Stimulated activated CD8-positive, alpha-beta memory T cell treated with anti-CD3 and anti-CD28 coated beads, Interleukin-2, amount 100 ng/mL, for 1 hour (primary cell): Measurements from ENCODE around the gene WNT11.

Experiments
- DNase-seq, 2 donors: peaks; one replicate each; pipeline ENCODE4 v3.0.0-alpha.2; 2020; ENCODE audit warnings: low read depth in 2 of 2

Gene WNT11

DNA sequence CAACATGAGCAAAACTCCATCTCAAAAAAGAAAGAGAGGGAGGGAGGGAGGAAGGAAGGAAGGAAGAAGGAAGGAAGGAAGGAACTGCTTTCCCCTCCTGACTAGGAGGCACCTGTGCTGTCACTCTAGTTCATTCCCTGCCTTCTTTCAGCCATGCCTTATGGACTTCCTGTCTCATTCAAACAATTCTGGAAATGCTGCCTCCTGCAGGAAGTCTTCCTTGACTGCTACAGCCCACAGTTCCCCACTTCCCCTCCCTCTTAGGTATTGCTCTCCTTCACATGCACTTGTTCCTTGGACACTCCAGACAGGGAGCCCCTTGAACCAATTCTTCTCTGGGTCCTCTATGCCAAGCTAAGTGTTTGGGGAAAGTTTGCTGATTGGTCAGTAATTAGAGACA, 31.6 kb upstream of the WNT11 start:
- DNase-seq, result no peak

DNA sequence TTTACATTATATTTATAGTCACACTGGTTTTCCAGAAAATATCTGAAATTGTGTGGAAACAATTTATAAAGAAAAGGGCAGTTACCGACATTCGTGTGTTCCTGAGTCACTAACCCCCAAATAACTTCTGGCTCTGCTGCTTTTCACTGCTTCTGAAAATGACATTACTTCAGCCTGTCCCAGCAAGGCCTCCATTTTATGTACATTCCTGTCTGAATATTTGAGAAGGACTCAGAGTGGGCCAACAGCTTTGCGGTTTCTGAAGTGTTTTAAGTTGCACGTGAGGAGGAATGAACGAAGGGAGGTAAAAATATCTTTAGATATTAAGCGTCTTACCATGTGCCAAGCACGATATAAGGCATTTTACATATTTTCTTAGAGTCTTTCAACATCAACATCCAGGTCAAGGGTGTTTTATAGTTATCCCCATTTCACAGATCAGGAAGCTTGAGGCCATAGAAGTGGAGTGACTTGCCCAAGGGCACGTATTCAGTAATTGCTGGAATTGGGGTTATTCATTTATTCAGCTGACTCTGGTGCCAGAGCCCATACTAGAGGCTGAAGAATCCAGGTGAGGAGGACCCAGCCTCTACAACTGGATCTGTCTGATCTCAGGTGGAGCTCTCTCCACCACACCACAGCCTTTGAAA, 30.8 kb upstream of the WNT11 start:
- no peak for DNase-seq

DNA sequence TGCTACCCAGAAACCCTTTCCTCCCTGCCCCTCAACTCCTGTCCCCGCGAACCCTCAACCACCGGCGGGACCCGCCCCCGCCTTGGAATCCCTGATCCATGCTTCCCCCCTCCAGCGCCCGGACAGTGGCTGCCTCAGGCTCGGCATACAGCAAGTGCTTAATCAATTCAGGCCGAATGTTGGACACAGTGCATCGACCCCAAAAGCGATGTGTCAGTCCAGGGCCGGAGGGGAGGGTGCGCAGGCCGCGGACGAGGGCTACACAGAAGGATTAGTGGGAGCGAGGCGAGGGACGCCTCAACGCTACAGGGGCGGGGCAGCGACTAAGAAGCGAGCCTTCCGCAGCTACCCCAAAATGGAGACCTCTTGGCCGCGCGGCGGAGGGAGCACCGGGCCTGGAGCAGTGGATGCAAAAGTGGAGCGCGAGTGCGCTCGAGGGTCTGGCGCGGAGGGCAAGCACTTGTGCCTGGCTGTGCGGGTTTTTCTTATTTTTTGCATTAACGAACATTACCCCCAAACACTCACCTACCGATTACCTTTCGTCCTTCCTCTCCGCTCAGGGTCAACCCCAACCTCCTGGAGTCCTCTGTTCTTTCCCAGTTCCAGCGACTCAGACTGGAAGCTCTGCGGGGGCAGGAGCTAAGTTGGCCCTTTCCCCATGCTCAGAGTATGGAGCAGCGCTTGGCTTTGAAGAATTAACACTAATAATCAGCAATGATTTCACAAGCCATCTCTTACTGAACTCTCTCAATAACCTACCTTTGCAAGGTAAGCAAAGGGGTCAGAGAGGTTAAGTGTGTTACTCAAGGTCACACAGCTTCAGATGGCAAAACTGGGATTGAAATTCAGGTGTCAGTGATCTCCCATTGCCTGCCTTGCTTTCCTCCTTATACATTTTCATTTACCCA, 30.0 kb upstream of the WNT11 start:
- peak in 1 of 2 donors; percentile 6 for DNase-seq

DNA sequence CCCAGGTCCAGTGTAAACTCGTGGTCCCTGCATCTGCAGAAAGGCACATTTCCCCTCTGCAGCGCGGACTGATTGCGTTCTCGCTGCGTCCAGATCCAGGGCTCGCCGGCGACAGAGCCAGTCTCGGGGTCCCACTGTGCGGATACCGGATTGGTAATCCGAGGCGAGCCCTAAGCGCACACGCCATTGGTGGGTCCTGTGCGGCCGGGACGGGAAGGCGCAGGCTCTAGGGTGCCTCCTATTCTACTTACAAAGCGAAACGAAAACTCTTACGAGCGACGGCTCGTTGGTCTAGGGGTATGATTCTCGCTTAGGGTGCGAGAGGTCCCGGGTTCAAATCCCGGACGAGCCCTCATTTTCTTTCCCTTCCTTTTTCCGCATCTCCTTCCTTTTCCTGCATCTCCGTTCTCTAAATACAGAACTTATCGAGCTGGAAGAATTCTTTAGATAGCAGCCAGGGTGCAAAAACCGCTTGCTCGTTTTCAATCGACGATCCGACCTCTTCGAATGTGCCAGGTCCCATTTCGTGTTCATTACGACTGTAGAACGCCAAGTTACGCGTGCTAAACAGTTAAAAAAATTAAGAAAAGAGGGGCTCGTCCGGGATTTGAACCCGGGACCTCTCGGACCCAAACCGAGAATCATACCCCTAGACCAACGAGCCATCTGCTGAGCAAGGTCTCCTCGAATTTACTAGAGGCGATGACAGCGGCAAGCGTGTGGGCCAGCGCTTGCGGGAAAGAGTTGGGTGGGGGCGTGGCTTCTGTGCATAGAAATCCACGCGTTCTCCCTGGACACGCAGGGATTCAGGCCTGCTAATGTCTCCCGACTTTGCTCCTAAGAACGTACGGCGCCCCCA, 29.2 kb upstream of the WNT11 start:
- DNase-seq, result peak; percentile 80 to 82

DNA sequence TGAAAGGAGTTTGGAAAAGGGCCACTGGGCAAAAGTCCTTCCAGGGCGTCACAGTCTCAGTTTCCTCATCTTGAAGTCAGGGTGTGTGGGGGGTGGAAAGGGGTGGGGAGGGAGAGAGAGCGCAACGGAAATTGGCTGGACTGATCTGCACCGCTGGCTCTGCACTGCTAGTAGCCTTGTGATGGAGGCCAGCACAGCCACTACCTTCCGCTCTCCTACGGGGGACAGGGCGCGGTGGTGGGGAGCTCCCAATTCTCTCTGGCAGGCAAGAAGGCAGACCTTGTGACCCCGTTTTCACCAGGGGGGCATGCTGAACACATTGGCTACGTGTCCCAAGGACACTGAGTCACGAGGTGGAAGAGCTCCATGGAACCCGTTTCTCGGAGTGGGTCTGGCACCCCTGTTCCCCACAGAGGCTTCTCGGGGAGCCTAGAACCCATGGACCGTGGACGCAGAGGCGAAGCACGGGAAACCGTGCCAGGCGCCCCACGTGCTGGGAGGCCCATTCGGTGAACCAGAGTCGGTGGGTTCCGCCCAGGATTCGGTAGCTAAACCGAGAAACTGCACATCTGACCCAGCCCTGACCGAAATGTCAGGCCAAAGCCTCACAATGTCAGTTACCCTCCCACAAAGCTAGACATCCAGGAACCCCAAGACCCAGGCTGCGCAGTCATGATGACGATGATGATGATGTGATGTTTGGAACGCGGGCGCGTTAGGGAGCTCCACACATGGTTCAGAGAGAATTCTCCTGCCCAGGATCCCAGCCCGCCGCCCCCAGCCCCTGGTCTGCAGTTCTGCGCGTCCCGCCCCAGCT, 28.3 kb upstream of the WNT11 start:
- no peak for DNase-seq

DNA sequence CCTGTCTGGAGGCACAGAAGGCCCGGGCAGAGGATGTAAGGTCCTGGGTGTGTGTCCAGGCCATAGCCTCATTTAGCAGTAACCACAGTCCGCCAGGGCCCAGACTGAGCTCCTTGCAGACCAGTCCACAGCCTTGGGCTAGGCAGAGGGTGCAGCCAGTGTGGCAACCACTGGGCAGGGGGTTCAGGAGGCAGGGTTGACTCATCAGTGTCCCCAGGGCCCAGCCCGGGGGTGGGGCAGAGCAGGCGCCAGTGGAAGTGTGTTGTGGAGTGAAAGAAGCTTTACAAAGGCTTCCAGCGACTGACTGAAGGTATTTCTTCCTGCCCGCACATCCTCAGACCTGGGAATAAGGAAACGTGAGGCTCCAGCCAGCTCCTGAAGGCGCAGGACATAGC, 27.7 kb upstream of the WNT11 start:
- DNase-seq, result no peak

DNA sequence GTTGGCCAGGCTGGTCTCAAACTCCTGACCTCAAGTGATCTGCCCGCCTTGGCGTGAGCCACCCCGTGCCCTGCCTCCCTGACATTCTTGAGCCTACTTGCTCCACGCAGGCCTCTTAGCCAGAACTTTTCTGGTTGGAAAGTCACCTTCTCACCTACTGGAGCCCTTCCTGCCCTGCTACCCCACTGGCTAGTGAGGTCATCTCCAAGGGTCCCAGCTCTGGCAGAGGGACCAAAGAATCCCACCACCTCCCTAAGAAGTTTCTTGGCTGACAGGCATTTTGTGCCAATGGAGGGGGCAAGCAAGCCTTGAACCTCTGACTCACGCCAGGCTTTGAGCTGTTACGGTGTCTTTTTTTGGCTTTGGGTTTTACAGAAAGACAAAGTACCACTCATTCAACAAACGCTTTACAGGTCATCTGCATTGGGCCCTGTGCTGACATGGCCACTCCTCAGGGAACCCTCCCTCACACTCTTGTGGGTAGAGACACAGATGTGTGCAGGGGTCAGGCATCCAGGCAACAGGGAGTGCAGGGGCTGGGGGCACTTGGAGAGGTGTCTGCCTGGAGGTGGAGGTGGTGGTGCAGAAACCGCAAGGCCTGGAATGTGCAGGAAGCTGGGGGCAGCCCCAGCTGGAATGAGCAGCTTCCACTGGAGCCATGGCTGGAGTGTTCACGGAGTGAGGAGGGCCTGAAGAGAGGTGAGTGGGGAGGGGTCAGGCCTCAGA, 27.1 kb upstream of the WNT11 start:
- no peak for DNase-seq

DNA sequence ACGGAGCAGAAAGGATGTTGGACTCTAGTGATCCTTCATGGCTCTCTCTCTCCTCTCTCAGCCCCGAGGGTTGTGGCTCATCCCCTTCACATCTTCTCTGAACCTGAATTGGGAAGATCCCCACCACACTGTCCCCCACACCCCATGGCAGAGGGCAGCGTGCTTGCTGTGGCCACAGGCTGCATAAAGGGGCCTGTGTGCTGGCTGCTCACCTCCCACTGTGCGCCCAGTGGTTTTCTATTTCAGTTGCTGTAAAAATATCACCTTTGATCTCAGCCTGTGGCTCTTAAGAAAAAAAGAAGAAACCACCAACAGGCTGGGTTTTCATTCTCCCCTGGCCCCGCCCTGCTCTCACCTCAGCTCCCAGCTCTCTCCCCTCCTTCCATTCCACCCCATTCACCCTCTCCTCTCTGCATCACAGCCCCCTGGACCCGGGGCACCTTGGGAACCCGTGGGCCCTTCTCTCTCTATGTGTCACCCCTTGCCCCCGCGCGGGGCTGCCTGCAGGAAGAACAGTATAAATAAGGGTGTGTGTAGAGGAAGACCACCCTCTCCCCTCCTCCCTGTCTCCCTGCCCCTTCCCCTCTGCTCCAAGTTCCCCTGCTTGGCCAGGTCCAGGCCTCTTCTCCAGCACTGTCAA, 25.8 kb upstream of the WNT11 start:
- DNase-seq, result no peak

DNA sequence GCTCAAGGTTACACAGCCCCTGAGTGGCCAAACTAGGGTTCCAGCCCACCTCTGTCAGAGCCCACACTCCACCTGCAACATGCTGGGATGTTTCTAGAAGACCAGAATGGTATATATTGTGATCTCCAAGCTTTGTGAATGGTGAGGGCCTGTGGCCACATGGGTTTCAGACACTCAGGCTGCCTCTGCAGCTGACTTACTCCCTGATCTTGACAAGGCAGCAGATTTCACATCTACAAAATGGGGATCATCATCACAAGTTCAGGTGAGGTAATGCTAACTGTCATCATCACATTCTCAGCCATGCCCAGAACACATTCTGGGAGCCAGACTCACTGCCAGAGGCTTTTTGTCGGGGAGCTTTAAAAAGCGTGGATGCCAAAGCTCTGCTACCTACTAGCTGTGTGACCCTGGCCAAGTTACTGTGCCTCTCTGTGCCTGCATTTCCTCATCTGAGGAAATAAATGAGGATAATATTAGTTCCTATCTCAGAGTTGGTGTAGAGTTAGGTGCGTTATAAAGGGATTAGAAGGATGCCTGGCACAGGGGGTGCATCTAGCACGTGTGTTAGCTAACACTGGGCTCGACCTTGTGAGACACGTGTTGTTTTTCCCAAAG, 24.9 kb upstream of the WNT11 start:
- DNase-seq, result no peak

DNA sequence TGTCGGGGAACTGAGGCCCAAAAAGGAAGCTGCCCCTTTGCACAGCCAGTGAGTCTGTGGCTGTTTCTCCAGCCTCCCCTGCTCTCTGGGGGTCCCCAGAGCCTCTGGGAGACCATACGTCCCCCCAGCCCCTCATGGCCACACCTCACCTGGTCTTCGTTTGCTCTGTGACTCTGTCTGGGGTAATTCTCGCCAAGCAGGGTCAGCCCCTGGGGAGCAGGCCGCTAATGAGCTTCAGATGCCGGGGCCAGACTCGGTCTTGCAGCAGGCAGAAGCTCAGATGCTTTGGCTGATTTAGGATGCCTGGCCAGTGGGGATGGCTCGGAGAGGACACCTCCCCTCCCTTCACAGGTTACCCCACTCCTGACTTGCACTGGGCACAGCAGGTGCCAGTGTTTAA, 24.1 kb upstream of the WNT11 start:
- no peak for DNase-seq

DNA sequence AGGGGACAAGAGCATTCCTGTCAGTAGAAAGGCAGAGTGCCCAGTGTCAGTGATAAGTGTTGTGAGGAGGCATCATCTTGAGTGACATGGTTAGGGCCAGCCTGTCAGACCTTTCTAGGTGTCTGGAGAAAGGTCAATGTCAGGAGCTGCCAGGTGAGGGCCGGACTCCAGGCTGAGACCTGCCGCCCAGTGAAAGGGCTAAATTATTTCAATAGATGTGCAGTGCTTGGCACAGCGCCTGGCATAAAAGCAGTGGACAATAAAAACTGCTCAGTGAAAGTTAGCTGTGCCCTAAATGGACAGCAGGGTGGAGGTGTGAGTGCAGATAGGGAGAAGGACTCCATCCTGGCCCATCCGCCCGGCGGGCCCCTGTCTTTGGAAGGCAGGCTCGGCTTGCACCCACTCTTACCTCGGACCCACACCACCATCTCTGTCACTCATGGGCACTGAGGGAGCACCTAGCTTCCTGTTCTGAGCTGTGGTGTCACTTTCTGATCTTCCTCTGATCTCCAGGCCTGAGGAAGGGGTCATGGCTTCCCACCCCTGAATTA, 23.5 kb upstream of the WNT11 start:
- no peak for DNase-seq

DNA sequence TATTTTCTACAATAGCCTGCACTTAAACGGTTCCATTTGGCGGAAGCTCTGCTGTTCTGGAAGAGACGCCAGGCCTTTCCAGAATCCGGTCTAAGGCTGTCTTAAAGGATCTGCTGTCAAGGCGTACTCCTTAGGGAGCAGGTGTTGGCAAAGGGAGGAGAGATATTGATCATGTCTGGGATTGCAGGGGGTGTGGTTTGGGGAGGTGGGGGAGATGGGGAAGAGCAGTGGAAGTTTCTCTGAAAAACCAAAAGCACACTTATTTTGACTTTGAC, 22.5 kb upstream of the WNT11 start:
- DNase-seq, result no peak

DNA sequence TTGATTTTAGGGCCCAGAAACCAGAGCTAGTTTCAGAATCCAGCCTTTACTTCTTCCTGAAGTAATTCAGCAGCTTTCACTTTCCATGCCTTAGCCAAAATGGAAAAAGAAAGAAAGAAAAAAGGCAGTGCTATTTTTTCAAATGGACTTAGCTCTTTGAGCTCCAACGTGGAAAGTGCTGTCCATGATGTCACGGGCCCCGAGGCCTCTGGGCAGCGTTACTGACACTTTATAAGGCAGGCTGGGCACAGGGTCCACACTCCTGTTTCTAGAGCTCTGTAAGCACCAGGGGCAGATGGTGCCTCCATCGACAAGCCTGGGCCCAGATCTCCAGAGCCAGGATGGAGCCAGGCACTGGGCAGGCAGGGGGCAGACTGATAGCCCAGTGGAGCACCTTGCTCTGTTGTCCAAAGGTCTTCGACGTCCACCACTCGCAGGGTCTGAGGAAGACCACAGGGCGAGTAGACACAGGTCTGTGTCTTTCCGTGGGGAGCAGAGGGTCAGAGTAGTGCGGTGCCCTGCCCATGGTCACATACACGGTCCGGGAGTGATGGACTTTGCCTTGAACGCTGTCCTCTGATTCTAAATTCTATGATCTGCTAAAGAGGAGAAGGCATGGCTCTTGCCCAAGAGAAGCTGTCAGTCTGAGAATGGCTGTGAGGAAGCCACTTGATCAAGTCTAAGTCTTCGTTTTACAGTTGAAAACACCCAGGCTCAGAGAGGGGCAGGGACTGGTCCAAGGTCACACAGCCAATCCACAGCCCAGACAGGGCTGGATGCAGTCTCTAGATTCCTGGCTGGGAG, 22.0 kb upstream of the WNT11 start:
- DNase-seq, result no peak

DNA sequence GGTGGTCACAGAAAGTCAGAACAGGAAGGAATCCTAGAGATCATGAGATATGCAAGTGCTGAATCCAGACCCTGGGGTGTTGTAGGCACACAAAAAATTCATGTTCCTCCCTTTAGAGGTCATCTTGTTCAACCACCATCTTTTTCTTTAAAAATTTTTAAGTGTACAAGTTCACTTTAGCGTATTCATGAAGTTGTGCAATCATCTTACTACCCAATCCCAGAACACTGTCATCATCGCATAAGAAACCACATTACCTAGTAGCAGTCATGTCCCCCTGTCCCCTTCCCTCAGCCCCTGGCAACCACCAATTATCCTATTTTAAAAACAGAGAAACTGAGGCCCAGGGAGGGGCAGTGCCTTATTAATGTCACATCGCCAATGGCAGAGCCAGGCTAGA, 20.3 kb upstream of the WNT11 start:
- no peak for DNase-seq

DNA sequence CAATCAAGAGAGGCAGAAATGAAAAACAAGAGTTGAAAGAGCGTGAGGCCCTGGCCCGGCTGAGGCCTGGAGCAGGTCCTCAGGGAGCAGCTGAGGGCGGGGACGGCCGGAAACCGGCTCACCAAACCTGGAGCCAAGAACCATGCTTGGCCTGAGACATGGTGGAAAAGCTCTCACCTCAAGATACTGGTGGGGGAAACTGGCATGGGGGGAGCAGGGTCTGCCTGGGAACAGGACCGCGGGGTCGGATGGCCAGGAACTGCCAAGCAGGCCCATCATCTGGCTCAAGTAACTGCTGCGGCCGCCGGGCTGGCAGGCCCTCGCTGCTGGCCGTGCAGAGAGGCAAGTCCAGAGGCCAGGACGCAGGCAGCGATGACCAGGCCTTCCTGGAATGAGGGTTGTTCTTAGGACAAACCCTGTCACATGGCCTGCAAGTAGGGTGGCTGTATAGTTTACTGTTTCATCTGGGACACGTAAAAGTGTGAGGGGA, 18.9 kb upstream of the WNT11 start:
- DNase-seq, result no peak

DNA sequence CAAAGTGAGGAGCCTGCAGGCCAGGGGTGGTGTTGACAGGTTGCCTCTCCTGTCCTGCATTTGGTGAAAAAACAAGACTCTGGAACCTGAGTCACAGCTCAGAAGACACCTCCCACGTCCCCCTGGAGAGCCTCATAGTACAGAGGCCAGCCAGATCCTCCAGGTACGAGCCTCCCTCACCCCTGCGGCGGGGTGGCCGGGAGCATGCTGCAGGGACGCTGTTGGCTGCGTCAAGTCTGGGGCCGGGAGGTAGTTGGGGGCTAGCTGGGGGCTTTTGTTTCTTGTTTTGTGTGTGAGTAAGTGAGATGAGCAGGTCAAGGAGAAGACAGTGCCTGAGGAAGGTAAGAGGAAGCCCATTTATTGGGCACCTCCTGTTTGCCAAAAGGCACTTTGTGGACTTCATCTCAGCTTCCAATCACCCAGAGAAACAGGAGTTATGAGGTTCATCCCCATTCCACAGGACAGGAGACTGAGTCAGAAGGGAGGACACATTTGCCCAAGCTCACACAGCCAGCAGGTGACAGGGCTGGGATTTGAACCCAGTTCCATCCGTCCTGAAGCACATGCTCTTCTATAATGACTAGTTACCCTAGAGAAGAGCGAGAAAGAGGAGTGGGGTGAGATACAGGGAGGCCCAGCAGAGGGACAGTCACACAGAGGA, 18.3 kb upstream of the WNT11 start:
- no peak for DNase-seq

DNA sequence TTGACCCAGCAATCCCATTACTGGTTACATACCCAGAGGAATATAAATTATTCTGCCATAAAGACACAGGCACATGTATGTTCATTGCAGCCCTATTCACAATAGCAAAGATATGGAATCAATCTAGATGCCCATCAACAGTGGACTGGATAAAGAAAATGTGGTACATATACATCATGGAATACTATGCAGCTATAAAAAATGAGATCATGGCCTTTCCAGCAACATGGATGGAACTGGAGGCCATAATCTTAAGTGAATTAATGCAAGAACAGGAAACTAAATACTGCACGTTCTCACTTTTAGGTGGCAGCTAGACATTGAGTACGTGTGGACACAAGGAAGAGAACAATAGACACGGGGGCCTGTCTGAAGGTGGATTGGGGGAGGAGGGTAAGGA, 15.1 kb upstream of the WNT11 start:
- no peak for DNase-seq

DNA sequence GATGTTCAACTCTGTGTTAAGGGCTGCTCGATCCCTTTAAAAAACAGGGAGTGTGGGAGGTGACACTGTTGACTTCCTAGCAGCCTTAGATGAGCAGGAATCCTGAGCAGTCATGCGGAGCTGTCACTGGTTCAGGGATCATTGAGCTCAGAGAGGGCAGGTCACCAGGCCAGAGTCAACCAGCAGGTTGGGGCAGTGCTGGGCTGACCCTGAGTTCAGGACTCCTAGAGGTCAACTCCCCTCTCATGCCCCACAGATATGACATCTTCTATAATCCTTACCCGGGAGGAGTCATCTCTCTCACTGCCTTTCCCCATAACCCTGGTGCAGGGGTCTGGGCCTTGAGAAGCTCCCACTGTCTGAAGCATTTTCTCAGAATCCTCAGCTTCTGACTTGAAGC, 12.9 kb upstream of the WNT11 start:
- no peak for DNase-seq
